GM12891 (cell line): ENCODE results near the gene MMP3.

Experiments used
- DNase-seq: peaks from one replicate; pipeline ENCODE4 v3.0.0; 2011; ENCODE audit warnings: low spot score; ENCODE audit not compliant: insufficient read length
- FAIRE-seq: peaks from 2 replicates; lab custom pipeline; 2011; peaks lifted over from hg19 to GRCh38; lab: Jason Lieb, UNC
- PAX5 ChIP-seq: IDR thresholded peaks from 2 replicates; pipeline ENCODE4 v1.6.1; 2011; ENCODE audit warnings: low read length, moderate library complexity, mild to moderate bottlenecking; ENCODE audit not compliant: insufficient read depth, severe bottlenecking
- POLR2A ChIP-seq: IDR thresholded peaks from 2 replicates; pipeline ENCODE4 v1.6.1; 2011; ENCODE audit warnings: low read depth, low read length, control low read depth
- POLR2AphosphoS5 ChIP-seq: IDR thresholded peaks from 2 replicates; pipeline ENCODE4 v1.6.1; 2011; ENCODE audit warnings: low read depth, low read length, control low read depth
- POU2F2 ChIP-seq: IDR thresholded peaks from 2 replicates; pipeline ENCODE4 v1.6.1; 2011; ENCODE audit warnings: low read depth, mild to moderate bottlenecking, control low read depth, low read length, moderate library complexity
- SPI1 ChIP-seq: IDR thresholded peaks from 2 replicates; pipeline ENCODE4 v1.6.1; 2011; ENCODE audit warnings: low read depth, low read length, control low read depth
- TAF1 ChIP-seq: IDR thresholded peaks from 2 replicates; pipeline ENCODE4 v1.6.1; 2011; ENCODE audit warnings: low read depth, low read length, control low read depth

The MMP3 gene

DNA sequence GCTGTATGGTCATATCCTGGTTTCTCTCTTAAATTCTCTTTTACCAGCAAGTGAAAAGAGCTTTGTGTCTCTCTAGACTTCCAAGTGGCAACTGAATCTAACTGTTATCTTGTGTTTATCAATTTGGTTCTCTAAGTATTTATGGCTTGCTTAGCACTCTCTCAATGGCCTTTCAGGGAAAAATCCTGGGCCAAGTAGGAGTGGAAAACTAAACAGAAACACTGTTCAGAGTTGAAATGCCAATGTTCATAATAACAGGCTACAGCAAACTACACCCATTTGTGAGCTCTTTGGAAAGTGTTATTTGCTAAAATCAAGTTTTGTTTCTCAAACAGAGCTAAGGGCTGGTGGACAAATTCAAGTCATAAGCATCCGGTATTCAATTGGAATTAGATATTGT lies 21.3 kb upstream of the MMP3 start:
- FAIRE-seq = no peak
- TF ChIP-seq POLR2A (no peak), TAF1 (no peak), SPI1 (no peak), POU2F2 (no peak), POLR2AphosphoS5 (no peak), PAX5 (no peak)
- DNase-seq = no peak

DNA sequence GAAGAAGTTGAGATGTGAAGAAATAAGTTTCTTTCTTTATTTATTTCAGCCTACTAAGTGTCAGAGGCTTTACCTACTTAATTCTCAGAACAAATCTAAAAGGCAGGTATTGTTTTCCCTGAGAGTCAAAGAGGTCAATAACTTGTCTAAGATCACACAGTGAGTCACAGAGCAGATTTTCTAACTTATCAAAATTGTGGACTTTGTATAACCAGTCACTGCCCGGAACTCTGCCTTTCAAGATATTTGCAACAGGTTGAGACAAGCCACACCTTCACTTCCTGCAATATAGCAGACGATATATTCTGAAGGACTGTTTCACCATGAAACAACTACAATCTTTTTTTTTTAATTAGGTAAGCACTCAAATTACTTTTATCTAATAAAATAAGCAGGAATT lies 10.5 kb upstream of the MMP3 start:
- FAIRE-seq (no peak), DNase-seq (no peak)
- TF ChIP-seq SPI1 = no peak
- no peak for TF ChIP-seq TAF1
- TF ChIP-seq PAX5 = no peak
- TF ChIP-seq POU2F2 = no peak
- TF ChIP-seq POLR2A = no peak
- TF ChIP-seq POLR2AphosphoS5 = no peak

DNA sequence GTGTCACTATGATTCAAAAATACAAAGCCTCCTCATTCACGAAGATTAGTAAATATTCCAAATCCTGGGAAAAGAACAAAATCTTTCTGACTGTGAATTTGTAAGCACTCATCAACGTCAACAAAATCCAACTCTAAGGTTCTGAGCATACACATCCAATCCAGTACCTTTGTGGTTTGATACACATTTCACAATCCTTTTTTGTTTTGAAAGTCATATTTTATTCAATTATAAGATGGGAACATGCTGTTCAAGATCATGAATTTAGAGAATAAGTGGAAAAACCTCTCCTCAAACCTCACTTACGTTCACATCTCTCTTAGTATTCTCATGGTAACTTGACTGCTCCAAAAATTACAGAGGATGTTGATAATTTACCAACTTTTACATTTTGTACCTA lies 9.6 kb upstream of the MMP3 start:
- no peak for FAIRE-seq
- no peak for TF ChIP-seq PAX5
- TF ChIP-seq POLR2A = no peak
- TF ChIP-seq POU2F2 = no peak
- TF ChIP-seq POLR2AphosphoS5 = no peak
- no peak for TF ChIP-seq SPI1
- no peak for TF ChIP-seq TAF1
- no peak for DNase-seq

DNA sequence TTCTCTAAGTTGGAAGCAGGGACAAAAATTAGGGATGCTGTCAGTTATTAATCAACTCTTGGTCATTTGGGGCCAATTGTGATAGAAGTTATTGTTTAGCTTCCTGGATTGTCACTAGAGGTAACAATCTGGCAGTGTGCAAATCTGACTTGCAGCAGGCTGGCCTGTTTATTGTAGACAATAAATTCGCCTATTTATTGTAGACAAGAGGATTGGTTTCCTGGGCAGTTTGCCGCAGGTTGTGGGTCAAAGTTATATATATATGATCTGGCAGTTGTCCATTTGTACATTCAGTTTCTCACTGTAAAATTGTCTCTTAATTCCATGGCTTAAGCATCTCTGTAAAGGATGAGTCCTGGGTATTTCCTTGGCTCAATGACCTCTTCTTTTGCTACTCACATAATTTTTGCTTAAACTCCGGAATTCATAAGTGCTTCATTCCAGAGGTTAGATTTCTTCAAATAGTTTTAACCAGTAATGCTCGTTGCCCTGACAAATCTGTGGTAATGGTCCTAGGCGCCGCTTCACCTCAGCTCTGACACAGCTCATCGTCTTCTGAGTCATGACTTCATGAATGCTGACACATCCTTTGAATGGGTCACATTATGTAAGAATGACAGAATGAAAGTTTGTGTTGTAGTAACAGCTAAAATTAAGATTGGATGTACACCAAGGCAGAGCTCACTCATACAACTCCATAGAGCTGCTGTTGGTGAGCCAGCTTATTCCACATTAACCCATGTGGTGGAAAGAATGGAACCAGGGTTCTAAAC lies 7.8 kb upstream of the MMP3 start:
- no peak for DNase-seq
- FAIRE-seq = no peak
- no peak for TF ChIP-seq POLR2A
- TF ChIP-seq POLR2AphosphoS5 = no peak
- TF ChIP-seq SPI1 = no peak
- TF ChIP-seq TAF1 = no peak
- TF ChIP-seq PAX5 = no peak
- TF ChIP-seq POU2F2 = no peak

DNA sequence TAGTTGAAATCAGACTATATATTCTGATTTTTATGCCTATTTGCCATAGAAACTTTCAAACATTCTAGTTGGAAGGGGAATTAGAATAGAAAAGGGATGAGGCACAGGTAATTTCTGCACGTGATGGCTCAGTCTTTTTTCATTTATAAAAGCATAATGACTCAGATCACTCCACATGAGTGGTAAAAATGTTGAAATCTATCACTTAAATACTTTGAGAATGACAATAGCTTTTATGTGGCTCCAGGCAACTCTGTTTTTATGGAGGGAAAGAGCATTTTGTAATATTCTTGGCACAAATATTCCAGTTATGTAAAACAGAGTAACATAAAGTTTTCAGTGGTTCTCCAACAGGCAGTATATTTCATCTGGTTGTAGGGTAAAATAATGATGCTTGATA lies 5.9 kb upstream of the MMP3 start:
- FAIRE-seq = no peak
- no peak for DNase-seq
- TF ChIP-seq SPI1 (no peak), PAX5 (no peak), TAF1 (no peak), POU2F2 (no peak), POLR2A (no peak), POLR2AphosphoS5 (no peak)

DNA sequence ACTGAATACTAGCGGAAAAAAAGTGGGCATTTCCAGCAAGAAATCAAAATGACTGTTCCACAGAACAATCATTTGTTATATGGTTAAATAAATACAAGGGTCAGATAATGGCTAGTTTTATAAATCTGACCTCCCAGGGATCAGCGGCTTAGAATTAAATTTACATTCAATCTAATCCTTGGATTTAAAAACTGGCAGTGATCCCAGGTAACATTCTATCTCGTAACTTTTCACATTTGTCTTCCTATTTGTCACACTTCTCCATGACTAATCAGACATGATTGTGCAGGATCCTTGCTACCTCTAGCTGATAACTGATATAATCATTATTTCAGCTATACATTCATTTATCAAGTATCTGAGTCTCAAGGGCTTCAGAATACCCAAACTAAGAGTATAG lies 2.9 kb upstream of the MMP3 start:
- TF ChIP-seq POU2F2 = no peak
- TF ChIP-seq POLR2A = no peak
- TF ChIP-seq SPI1 = no peak
- TF ChIP-seq PAX5 = no peak
- TF ChIP-seq POLR2AphosphoS5 = no peak
- TF ChIP-seq TAF1 = no peak
- FAIRE-seq = no peak
- no peak for DNase-seq

DNA sequence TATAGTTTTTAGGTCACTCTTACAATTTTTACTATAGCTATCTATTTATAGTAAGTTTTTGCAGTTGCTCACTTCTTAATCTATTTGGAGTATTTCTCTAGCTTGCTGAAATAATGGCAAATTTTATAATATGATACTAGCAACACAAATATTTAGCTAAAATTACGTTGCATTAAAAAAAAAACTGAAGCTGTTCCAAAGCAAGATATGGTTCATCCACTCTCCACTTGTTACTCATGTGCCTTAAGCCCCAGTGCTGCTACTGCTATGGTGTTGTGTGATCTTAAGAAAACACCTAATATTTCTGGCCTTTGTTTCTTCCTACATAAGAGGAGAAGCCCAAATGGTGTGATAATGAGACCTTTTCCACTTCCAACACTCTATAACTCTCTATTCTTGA lies 479 bp downstream of the MMP3 start:
- FAIRE-seq = no peak
- DNase-seq = no peak
- TF ChIP-seq SPI1 (no peak), PAX5 (no peak)

DNA sequence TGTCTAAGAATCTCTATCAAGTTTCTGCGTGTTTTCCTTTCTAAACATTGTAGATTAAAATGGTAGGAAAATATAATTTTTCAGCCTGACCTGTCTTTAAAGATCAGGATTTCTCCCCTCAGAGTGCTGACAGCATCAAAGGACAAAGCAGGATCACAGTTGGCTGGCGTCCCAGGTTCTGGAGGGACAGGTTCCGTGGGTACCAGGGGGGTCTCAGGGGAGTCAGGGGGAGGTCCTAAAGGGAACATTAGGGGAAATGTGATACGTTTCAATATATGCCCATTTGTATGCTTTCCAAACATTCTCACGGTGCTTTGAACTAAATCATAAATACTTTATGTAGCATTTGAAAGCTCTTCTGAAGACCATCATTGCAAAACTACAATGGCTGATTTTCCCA lies 3.4 kb downstream of the MMP3 start:
- TF ChIP-seq PAX5 = no peak
- TF ChIP-seq SPI1 = no peak
- TF ChIP-seq POLR2A = no peak
- TF ChIP-seq POU2F2 = no peak
- TF ChIP-seq TAF1 = no peak
- TF ChIP-seq POLR2AphosphoS5 = no peak
- no peak for DNase-seq
- no peak for FAIRE-seq

DNA sequence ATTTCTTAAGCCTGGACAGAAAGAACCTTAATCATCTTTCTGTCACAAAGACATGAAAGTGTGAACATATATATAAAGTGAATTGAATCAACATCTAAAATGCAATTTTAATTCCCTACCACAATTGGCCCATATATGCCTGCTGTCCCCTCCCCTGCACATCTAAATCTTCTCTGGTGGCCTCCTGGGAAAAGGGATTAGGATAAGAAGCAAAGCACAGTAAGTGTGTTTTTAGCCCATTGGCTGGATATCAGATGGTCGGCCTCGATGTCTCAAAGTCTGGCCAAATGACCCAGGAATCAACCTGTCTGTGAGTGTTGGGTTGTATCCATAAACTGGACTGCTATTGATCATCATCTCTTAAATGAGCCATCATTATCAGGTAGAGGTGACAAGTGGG lies 5.8 kb downstream of the MMP3 start:
- FAIRE-seq (no peak), DNase-seq (no peak)
- TF ChIP-seq TAF1 (no peak), PAX5 (no peak), POLR2A (no peak), POLR2AphosphoS5 (no peak), SPI1 (no peak), POU2F2 (no peak)

DNA sequence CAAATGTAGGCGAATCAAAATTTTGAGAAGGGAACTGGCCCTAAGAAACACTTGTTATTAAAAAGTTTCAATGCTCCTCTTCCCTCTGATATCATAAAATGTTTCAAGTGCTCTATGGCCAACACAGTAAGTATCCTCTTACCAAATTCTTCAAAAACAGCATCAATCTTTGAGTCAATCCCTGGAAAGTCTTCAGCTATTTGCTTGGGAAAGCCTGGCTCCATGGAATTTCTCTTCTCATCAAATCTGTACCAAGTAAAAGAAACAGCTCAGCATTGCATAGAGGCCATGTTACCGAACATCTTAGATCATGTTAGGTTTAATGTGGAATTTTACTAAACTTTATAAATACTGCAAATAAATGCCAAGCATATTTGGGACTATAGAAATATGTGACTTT lies 6.3 kb downstream of the MMP3 start:
- DNase-seq (no peak), FAIRE-seq (no peak)
- TF ChIP-seq PAX5 = no peak
- TF ChIP-seq TAF1 = no peak
- TF ChIP-seq POLR2AphosphoS5 = no peak
- TF ChIP-seq POLR2A = no peak
- no peak for TF ChIP-seq SPI1
- no peak for TF ChIP-seq POU2F2

DNA sequence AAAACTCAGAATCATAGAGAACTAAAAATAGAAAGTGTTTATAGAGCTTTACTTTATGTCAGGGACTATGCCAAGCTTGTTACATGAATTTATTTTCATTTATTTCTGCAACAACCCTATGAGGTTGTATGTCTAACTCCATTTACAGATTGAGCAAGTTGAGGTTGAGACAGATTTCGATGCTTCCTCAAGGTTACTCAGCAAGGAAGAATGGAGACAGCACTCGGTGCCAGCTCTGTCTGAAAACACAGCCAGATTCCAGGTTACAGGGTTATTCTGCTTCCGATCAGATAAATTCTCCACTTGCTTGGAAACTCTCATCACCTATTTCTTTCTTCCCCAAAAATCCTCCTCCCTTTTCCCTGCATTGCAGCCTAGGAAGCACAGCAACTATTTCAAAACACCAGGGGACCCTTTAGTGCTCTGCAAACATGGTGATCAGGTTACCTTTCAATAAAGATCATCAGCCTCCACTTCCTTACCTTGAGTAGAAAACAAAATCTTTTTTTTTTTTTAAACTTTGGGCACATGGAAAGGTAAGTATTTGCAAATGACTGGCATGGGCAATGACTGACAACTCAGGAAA lies 7.0 kb downstream of the MMP3 start:
- DNase-seq (no peak), FAIRE-seq (no peak)
- TF ChIP-seq POLR2A = no peak
- no peak for TF ChIP-seq PAX5
- no peak for TF ChIP-seq POLR2AphosphoS5
- no peak for TF ChIP-seq TAF1
